ACC112 (cell line): Measurements from ENCODE around the gene THUMPD3.

Source experiments
- H2AFZ ChIP-seq: fragments of 200-600 bp; sonication (generic); one replicate; pipeline ENCODE4 v1.6.0; 2017; ENCODE audit warnings: antibody characterized with exemption, low read length; ENCODE audit not compliant: unreplicated experiment
- H3K27ac ChIP-seq: fragments of 200-600 bp; sonication (generic); 2 replicates; pipeline ENCODE4 v1.5.1; 2014; ENCODE audit warnings: low read depth, mild to moderate bottlenecking, antibody characterized with exemption, low read length, moderate library complexity
- H3K27me3 ChIP-seq: fragments of 200-600 bp; sonication (generic); 2 replicates; pipeline ENCODE4 v1.6.1; 2014; ENCODE audit warnings: mild to moderate bottlenecking, antibody characterized with exemption, low read length, moderate library complexity, mixed read lengths; ENCODE audit not compliant: insufficient read depth
- H3K36me3 ChIP-seq: fragments of 200-600 bp; sonication (generic); 2 replicates; pipeline ENCODE4 v1.6.1; 2016; ENCODE audit warnings: mild to moderate bottlenecking, antibody characterized with exemption, low read length, moderate library complexity, mixed read lengths; ENCODE audit not compliant: insufficient read depth
- H3K4me1 ChIP-seq: fragments of 200-600 bp; sonication (generic); one replicate; pipeline ENCODE4 v1.6.1; 2016; ENCODE audit warnings: low read length, mixed read lengths; ENCODE audit not compliant: insufficient read depth, unreplicated experiment, control insufficient read depth
- H3K4me3 ChIP-seq: fragments of 200-600 bp; sonication (generic); 2 replicates; pipeline ENCODE4 v1.5.1; 2014; ENCODE audit warnings: mild to moderate bottlenecking, low read depth, low read length
- H3K79me2 ChIP-seq: fragments of 200-600 bp; sonication (generic); one replicate; pipeline ENCODE4 v1.6.0; 2016; ENCODE audit warnings: low read length; ENCODE audit not compliant: control insufficient read depth, unreplicated experiment, insufficient read depth

Gene THUMPD3

DNA sequence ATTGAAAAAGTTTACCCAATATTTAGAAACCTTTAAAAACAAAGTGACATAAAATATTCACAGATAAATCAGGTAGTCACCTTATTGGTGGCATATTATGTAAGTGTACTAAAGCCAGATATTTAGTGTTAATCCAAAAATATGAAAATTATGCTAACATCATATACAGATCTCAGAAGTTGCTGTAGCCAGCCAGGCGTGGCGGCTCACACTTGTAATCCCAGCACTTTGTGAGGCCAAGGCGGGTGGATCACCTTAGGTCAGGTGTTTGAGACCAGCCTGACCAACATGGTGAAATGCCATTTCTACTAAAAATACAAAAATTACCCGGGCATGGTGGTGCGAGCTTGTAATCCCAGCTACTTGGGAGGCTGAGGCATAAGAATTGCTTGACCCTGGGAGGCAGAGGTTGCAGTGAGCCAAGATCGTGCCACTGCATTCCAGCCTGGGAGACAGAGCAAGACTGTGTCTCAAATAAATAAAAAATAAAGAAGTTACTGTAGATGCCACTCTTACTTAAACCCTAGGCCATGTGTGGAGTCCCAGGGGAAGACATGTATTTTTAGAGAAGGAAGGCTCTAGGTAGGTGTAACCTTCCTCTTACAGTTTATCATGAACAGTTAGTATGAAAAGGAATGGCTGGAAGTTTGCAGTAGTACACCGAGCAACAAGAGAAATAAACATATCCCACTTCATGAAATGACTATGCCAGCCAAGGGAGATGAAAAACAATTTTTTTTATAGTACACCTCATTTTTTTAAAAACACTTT lies 44.2 kb downstream of the THUMPD3 start:
- Histone ChIP-seq H3K27me3 (no peaks in the 10 kb centered on the region), H2AFZ (no peak overlapping the region), H3K4me1 (peaks cover 36% of the 10 kb centered on the region), H3K79me2 (peaks cover 99% of the 10 kb centered on the region), H3K4me3 (no peak overlapping the region), H3K27ac (no peak overlapping the region), H3K36me3 (peaks cover 7% of the 10 kb centered on the region)

DNA sequence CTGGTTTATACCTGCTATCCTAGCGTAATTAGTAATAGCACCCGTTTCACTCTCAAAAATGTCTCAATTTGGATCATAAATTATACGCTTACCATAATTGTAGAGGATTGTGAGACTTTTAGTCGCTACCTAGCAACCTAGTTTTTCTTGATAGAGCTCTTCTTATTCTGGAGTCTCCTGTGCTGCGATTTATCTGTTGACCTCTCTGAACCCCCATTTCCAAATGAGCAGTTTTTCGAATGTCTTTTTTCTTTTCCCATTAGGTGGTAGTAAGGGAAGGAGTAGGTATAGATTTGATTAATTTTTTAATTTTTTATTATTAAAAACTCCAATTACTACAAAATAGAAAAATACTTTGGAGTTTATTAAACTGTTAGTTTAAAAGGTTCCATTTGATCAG lies 45.2 kb downstream of the THUMPD3 start:
- Histone ChIP-seq H3K4me3 (no peak overlapping the region), H2AFZ (no peak overlapping the region), H3K27ac (no peak overlapping the region), H3K79me2 (peaks cover 99% of the 10 kb centered on the region), H3K27me3 (no peaks in the 10 kb centered on the region), H3K4me1 (peaks cover 30% of the 10 kb centered on the region), H3K36me3 (peaks cover 7% of the 10 kb centered on the region)

DNA sequence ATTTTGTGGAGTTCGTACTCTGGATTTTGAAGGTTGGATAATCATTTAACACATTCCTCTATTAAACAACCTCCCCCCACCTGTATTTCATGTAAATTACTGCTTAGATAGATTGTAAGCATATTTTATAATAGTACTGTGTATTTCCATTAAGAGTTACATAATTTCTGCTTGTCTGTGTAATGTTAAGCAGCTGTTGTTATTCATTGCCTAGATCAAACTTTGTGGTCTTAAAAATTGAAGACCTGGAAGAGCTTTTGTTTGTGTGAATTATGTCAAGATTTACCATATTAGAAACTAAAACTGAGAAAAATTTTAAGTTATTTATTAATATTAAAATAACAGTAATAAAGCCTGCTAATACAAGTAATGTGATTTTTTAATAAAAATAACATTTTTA lies 45.7 kb downstream of the THUMPD3 start:
- Histone ChIP-seq H3K79me2 (peaks cover 99% of the 10 kb centered on the region), H3K4me1 (peaks cover 25% of the 10 kb centered on the region), H3K27me3 (no peaks in the 10 kb centered on the region), H3K27ac (no peak overlapping the region), H3K36me3 (peaks cover 7% of the 10 kb centered on the region), H3K4me3 (no peak overlapping the region), H2AFZ (no peak overlapping the region)

DNA sequence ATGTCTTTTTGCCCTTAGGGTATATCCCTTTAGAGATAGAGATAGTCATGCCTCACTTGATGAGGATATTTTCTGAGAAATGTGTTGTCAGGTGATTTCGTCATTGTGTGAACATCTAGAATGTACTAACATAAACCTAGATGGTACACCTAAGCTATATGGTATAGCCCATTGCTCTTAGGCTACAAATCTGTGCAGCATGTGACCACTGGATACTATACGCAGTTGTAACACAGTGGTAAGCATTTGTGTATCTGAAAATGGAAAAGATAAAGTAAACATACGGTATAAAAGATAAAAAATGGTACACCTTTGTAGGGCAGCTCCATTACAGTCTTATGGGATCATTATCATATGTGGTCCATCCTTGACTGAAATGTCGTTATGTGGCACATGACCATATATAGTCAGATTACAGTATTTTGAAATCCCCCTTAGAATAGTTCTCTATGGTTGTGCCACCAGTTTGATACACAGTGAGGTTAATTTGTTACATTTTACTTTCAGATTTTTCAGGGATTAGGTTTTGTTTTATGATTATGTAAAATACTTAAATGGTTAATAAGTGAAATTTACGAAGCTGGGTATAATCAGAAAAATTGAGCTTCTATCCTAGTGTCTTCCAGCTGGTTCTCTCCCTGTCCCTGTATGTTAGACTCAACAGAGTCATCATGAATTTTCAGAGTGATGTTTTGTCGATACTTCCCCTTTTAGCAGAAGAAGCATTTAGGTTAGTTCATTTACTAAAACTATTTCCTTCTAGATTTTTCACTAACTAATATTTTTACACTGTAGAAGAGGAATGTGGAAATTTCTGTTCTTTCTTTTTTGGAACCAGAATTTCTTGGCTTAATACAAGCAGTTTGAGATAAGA lies 47.4 kb downstream of the THUMPD3 start:
- H3K27ac ChIP-seq, result no peak overlapping the region
- H3K4me1 ChIP-seq, result peaks cover 19% of the 10 kb centered on the region
- H3K79me2 ChIP-seq, result peaks cover 99% of the 10 kb centered on the region
- no peak overlapping the region for H3K4me3 ChIP-seq
- no peaks in the 10 kb centered on the region for H3K27me3 ChIP-seq
- H2AFZ ChIP-seq, result no peak overlapping the region
- peaks cover 7% of the 10 kb centered on the region for H3K36me3 ChIP-seq

DNA sequence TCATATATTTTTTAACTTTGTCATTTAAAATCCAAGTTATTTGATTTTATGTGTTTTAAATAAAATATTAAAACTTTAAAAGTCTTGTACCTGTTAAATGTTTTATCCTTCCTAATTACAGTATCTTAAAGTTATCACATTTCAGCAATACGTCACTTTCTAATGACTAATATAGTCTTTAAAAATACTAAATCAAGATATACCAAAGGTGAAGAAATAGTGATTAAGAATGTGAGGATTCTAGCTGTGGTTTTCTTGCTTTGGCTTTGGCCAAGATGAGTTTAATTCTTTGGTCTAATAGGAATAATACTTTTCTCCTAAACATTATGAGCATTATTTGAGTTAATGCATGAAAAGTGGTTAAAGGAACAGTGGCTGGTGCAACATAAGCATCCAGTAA lies 48.4 kb downstream of the THUMPD3 start:
- Histone ChIP-seq H3K4me1 (peaks cover 27% of the 10 kb centered on the region), H3K27ac (no peak overlapping the region), H2AFZ (no peak overlapping the region), H3K79me2 (peaks cover 99% of the 10 kb centered on the region), H3K4me3 (no peak overlapping the region), H3K27me3 (no peaks in the 10 kb centered on the region), H3K36me3 (peaks cover 7% of the 10 kb centered on the region)

DNA sequence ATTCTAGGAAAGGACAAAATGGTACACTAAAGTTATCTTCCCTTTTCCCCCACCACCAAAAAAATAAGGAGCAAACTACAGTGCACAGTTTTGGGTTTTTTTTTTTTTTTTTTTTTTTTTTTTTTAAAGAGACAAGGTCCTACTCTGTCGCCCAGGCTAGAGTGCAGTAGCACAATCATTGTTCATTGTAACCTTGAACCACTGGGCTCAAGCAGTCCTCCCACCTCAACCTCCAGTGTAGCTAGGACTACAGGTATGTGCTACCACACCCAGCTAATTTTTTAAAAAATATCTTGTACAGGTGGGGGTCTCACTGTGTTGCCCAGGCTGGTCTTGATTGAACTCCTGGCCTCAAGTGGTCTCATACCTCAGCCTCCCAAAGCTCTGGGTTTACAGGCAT lies 49.4 kb downstream of the THUMPD3 start:
- peaks cover 99% of the 10 kb centered on the region for H3K79me2 ChIP-seq
- no peak overlapping the region for H3K4me3 ChIP-seq
- H3K27ac ChIP-seq, result no peak overlapping the region
- no peaks in the 10 kb centered on the region for H3K27me3 ChIP-seq
- peaks cover 7% of the 10 kb centered on the region for H3K36me3 ChIP-seq
- no peak overlapping the region for H2AFZ ChIP-seq
- peaks cover 28% of the 10 kb centered on the region for H3K4me1 ChIP-seq

DNA sequence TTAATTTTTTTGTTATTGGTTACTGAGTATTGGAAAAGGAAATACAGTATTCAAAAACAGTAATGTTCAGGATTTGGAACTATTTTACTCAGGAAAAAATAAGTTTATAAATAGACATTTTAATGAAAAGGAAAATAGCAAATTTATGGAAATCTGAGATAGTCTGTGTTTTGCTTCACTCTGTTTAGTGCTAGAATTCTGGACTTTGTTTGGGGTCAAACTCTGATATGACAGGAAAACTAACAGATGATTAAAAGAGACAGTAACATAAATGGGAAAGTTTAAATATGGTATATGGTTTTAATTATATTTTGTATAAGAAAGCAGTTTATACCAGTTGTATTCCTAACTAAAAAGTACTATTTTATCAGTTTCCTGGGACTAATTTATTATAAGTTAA lies 52.0 kb downstream of the THUMPD3 start:
- Histone ChIP-seq H3K27ac (0 out of 2 replicates have a peak overlapping the region, but pooled peaks have one; percentile 7), H2AFZ (no peak overlapping the region), H3K4me1 (peaks cover 28% of the 10 kb centered on the region), H3K79me2 (peaks cover 96% of the 10 kb centered on the region), H3K36me3 (no peaks in the 10 kb centered on the region; the same call in 1 of the 2 replicates), H3K27me3 (no peaks in the 10 kb centered on the region), H3K4me3 (no peak overlapping the region)

DNA sequence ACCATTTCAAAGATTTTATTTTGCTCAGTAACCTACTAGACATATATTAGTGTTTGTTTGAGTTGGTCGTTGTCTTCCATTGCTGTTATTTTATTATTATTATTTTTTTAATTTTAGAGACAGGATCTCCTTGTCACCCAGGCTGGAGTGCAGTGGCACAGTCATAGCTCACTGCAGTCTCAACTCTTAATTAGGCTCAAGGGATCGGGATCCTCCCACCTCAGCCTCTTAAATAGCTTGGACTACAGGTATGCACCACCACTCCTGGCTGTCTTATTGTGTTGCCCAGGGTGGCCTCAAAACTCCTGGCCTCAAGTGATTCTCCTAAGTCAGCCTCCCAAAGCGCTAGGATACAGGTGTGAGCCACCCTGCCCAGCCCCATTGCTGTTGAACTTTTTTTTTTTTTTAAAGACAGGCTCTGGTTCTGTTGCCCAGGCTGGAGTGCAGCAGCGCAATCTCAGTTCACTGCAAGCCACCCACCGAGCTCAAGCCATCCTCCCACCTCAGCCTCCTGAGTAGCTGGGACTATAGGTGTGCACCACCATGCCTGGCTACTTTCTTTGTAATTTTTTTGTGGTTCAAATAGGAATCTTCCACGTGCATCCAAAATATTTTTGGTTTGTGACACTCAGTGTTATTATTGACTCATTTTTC lies 52.8 kb downstream of the THUMPD3 start:
- Histone ChIP-seq H3K36me3 (no peaks in the 10 kb centered on the region; the same call in 1 of the 2 replicates), H3K27ac (peak overlapping the region; percentile 44), H2AFZ (no peak overlapping the region), H3K4me3 (no peak overlapping the region), H3K4me1 (peaks cover 32% of the 10 kb centered on the region), H3K79me2 (peaks cover 96% of the 10 kb centered on the region), H3K27me3 (no peaks in the 10 kb centered on the region)

DNA sequence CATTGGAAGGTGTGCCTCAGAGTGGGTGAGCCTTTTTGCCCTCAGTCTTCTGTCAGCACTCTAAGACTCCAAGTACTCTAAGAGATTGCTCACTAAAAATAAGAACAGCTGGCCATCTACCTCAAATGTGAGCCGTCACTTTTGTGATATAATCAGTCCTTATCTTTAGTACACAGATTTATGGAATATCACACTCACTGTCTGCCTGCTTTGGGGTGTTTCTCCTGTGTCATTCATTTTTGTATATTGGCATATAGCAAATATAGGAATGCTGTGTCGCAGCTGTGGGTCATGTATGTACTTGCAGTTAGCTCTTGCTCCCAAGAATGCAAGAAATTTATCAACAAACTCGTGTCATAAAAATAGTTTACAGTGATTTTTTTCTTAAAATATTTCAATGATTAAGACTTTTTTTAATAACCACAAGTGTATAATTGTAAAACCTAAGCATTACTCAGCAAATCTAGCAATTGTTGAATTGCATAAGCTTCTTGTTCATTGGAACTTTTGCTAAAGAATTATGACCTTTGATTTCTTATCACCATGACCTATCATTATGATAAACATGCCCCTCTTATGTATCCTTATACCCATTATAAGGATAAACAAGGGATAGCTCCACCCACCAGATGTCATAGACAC lies 53.4 kb downstream of the THUMPD3 start:
- Histone ChIP-seq H3K27ac (peak overlapping the region; percentile 44), H3K4me1 (peaks cover 39% of the 10 kb centered on the region), H3K36me3 (no peaks in the 10 kb centered on the region; the same call in 1 of the 2 replicates), H3K79me2 (peaks cover 96% of the 10 kb centered on the region), H2AFZ (no peak overlapping the region), H3K27me3 (no peaks in the 10 kb centered on the region), H3K4me3 (no peak overlapping the region)

DNA sequence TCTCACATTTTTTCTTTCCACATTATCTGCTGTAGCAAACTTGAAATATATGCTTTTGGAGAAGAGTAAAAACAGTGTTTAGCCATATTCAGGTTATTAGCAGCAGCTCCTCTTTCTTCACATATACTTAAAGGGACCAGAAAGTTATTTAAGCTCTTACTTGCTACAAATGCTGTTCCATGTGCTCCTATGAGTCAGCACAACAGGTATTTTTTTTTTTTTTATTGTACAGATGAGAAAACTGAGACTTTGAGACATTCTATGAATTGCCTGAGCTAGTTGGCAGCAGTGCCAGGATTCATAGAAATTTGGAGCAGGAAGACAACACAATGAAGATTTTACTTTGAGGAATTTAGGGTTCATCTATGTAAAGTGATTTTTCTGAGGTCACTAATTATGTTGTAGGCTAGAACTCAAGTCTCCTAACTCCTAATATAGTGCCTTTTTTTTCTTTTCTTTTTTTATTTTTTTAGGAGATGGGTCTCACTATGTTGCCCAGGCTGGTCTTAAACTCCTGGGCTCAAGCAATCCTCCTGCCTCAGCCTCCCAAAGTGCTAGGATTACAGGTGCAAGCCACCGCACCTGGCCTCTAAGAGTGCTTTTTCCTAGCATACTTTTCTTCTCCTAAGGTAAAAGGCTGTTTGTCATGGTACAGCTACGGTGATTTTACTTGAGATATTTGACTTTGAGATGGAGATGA lies 58.1 kb downstream of the THUMPD3 start:
- peaks cover 56% of the 10 kb centered on the region for H3K4me1 ChIP-seq
- no peaks in the 10 kb centered on the region; the same call in 1 of the 2 replicates for H3K36me3 ChIP-seq

More for the DNA sequence above, 58.1 kb downstream of the THUMPD3 start:
- no peak overlapping the region for H3K4me3 ChIP-seq
- H3K27ac ChIP-seq, result peak overlapping the region; percentile 90
- no peaks in the 10 kb centered on the region for H3K27me3 ChIP-seq
- H3K79me2 ChIP-seq, result peaks cover 94% of the 10 kb centered on the region
- no peak overlapping the region for H2AFZ ChIP-seq
